Endothelial cell (in vitro differentiated cells): Measurements from ENCODE around the gene KIF5C. TPM values are rescaled to one million over a fixed set of nuclear protein-coding genes. Genes with fewer than 3 reads are reported as not detected.

Source experiments
- DNase-seq: peaks from one replicate; pipeline ENCODE4 v3.0.0; 2021; ENCODE audit warnings: low spot score
- H3K27ac Mint-ChIP-seq: one replicate; pipeline ENCODE4 v1.8.0; 2021; ENCODE audit warnings: mixed read lengths, inconsistent platforms; ENCODE audit not compliant: unreplicated experiment
- H3K27me3 Mint-ChIP-seq: one replicate; pipeline ENCODE4 v1.8.0; 2021; ENCODE audit warnings: mild to moderate bottlenecking, moderate library complexity, mixed read lengths, inconsistent platforms; ENCODE audit not compliant: unreplicated experiment
- H3K36me3 Mint-ChIP-seq: one replicate; pipeline ENCODE4 v1.8.0; 2021; ENCODE audit warnings: mild to moderate bottlenecking, low read depth, mixed read lengths, inconsistent platforms; ENCODE audit not compliant: unreplicated experiment
- H3K4me1 Mint-ChIP-seq: one replicate; pipeline ENCODE4 v1.8.0; 2021; ENCODE audit warnings: mild to moderate bottlenecking, mixed read lengths, inconsistent platforms; ENCODE audit not compliant: unreplicated experiment
- H3K4me3 Mint-ChIP-seq: one replicate; pipeline ENCODE4 v1.8.0; 2021; ENCODE audit warnings: mild to moderate bottlenecking, mixed read lengths, inconsistent platforms; ENCODE audit not compliant: unreplicated experiment
- H3K9me3 Mint-ChIP-seq: one replicate; pipeline ENCODE4 v1.8.0; 2021; ENCODE audit warnings: mixed read lengths, inconsistent platforms; ENCODE audit not compliant: unreplicated experiment
- CTCF ChIP-seq: fragments of 200-600 bp; sonication (generic); IDR thresholded peaks from one replicate; pipeline ENCODE4 v1.5.0; 2021; ENCODE audit warnings: antibody characterized with exemption; ENCODE audit not compliant: unreplicated experiment
- total RNA-seq: library from RNA; stranded (reverse); fragmentation: NEBNext Ultra II Directional; extraction: Animal tissue kit (Norgen Biotek cat#: 25700); gene quantifications from one replicate; pipeline ENCODE4 v1.2.1, GENCODE V29; 2021; ENCODE audit not compliant: unreplicated experiment

KIF5C gene
- total RNA-seq, 1 donor from 2014 or later = 50.6 TPM

- no peak for DNase-seq
- no peak for TF ChIP-seq CTCF
- Mint-ChIP-seq H3K27ac (peak overlapping the region; percentile 54), H3K9me3 (no peaks in the 10 kb centered on the region), H3K36me3 (peaks cover 12% of the 10 kb centered on the region), H3K27me3 (peaks cover 3% of the 10 kb centered on the region), H3K4me1 (peaks cover 27% of the 10 kb centered on the region), H3K4me3 (no peak overlapping the region)
Observed at GRCh38 chr2:148885988-148886387, 11.0 kb downstream of the KIF5C start.

- Mint-ChIP-seq H3K4me3 (peak overlapping the region; percentile 84), H3K27me3 (peaks cover 3% of the 10 kb centered on the region), H3K9me3 (no peaks in the 10 kb centered on the region), H3K36me3 (peaks cover 10% of the 10 kb centered on the region), H3K4me1 (peaks cover 27% of the 10 kb centered on the region), H3K27ac (no peak overlapping the region)
- no peak for DNase-seq
- no peak for TF ChIP-seq CTCF
Observed at GRCh38 chr2:148887350-148888002, 12.4 kb downstream of the KIF5C start.

- Mint-ChIP-seq H3K9me3 (peaks cover under 1% of the 10 kb centered on the region), H3K27me3 (peaks cover 3% of the 10 kb centered on the region), H3K4me3 (peak overlapping the region; percentile 84), H3K36me3 (peaks cover 10% of the 10 kb centered on the region), H3K27ac (no peak overlapping the region), H3K4me1 (peaks cover 27% of the 10 kb centered on the region)
- TF ChIP-seq CTCF = no peak
- peak; percentile 26 for DNase-seq
Observed at GRCh38 chr2:148888003-148888501, 13.0 kb downstream of the KIF5C start.

- no peak for TF ChIP-seq CTCF
- Mint-ChIP-seq H3K9me3 (peaks cover 6% of the 10 kb centered on the region), H3K4me1 (peaks cover 34% of the 10 kb centered on the region), H3K27me3 (peaks cover 3% of the 10 kb centered on the region), H3K36me3 (peaks cover 18% of the 10 kb centered on the region), H3K4me3 (no peak overlapping the region), H3K27ac (no peak overlapping the region)
- no peak for DNase-seq
Observed at GRCh38 chr2:148888986-148889385, 14.0 kb downstream of the KIF5C start.

GRCh38 chr2:148893906-148894305 is 18.9 kb downstream of the KIF5C start:
- Mint-ChIP-seq H3K36me3 (peaks cover 12% of the 10 kb centered on the region), H3K27ac (no peak overlapping the region), H3K27me3 (no peaks in the 10 kb centered on the region), H3K4me3 (no peak overlapping the region), H3K9me3 (peaks cover 6% of the 10 kb centered on the region), H3K4me1 (peaks cover 22% of the 10 kb centered on the region)
- no peak for TF ChIP-seq CTCF
- no peak for DNase-seq
